Stimulated activated CD4-positive, alpha-beta T cell treated with anti-CD3 and anti-CD28 coated beads, TNF-alpha, amount 100 ng/mL, for 1 hour (primary cell): Measurements from ENCODE around the gene REN.

ENCODE experiments used
- DNase-seq, 3 donors: peaks; one replicate each; pipeline ENCODE4 v3.0.0-alpha.2; 2020; ENCODE audit warnings: low read depth in 3 of 3, low spot score in 1 of 3

Gene REN

DNA sequence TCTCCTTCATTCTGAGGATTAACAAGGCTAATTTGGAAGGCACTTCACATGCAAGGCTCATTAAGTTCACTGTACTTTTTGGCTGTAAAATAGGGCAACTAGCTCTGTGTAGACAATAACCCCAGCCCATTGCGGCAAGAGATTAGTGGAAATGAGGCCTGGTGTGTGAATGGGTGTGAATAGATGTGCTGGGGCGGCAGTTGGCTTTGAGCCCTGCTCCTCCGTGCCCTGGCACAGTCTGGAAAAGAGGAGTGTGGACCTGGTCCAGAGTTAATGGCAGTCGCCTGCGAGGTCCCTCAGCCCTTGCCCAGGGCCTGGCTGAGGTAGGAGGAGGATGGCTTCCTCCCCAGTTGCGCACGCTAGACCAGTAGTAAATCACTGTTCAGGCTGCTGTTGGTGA lies 25.3 kb upstream of the REN start:
- no peak for DNase-seq

DNA sequence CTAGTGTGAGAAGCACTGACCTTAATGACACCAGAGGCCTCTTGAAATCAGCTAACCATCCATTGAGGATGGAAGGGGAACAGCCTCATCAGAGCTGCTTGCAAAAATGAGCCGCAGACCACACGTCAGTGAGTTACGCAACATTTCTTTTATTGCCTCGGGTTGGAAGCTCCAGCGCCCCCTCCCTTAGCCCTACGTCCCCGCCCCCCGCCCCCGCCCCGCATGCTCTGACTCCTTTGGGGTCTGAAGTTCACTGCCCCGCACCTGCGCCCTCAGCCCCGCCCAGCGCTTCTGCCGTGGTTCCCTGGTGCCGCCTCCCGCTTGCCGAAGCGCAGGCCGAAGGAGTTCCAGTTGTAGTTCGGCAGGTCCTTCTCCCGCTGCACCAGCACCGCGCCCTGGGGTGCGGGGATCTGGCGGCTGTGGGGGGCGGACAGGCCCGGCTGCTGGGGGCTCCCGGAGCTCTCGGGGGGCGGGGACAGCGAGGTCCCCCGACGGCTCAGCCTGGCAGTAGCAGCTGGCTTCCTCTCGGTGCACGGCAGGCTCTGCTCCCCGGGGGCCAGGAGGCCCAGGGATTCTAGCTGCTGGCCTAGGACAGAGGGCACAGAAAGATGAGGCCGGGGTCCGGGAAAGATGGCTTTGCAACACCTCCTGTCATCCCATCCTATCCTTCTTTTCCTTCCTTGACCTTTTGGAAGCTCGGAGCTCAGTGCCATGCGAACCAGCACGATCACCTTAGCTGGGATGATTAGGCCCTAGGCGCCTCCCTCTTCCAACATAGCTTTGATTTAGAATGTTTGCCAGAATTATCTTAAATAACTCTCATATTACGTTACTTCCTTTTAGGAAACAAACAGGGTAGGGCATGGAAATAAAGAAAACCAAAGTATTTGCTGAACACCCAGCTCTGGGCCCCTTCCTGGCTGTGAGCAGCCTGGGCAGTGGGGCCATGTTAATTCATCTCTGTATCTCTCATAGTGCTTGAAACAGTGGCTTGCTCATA lies 24.4 kb upstream of the REN start:
- DNase-seq: no peak

DNA sequence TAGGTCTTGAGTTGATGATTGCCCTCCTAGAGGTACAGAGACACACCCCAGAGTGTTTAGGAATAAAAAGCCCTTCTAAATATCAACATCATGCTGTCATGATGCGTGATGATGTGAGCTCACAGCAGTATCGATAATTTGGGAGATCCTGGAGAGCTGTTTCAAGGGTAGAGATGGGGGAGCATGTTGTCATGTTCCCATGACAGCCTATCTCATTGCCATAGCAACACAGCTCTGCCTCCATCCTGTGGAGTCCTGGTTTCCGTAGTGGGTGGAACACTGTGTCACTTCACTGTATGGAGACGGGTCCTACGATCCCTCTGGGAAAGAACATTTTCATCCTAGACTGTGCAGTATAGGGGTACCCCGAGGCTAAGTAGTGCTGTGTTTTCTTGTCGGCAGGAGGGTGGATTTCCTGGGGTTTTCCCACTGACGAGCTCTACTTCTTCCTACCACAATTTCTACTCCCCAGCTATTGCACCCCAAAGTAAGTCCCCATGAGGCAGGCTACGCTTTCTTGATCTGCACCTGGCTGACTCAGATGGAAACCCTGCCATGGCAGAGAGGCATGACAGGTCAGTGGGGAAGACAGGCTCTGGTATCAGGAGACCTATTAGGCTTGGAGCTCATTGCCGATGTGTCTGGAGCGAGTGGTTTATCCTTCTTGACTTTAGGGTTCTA lies 23.0 kb upstream of the REN start:
- DNase-seq: no peak

DNA sequence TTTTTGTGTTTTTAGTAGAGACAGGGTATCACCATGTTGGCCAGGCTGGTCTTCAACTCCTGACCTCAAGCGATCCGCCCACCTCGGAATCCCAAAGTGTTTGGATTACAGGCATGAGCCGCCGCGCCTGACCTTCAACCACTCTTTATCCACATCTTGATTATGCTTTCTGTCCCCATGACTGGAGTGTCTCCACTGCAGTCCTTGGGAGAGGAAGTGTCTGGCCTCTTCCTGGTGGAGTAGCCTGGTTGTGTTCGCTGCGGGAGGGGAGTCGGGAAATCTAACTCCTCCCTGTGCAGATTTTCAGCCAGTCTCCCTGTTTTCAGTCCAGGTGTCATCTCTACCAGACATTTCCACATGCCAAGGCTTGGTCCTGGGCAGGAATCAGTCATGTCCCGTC lies 20.5 kb upstream of the REN start:
- no peak for DNase-seq

DNA sequence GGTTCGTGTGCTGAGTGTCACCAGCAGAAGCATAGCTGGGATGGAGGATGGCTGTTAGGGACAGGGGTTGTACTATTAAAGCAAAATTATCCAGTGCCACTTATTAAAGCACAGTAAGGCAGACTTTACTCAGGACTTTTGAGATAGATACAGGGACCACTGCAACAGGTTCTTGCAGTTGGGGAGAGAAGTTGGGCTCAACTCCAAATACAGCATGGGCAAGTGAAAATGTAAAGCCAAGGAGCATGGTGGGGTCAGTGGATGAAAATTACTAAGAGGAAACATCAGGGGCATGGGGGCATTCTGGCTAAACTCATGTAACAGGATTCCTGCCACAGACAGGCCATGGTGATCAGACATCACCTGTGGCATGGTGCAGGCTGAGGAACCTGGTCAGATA lies 15.0 kb upstream of the REN start:
- DNase-seq: no peak

DNA sequence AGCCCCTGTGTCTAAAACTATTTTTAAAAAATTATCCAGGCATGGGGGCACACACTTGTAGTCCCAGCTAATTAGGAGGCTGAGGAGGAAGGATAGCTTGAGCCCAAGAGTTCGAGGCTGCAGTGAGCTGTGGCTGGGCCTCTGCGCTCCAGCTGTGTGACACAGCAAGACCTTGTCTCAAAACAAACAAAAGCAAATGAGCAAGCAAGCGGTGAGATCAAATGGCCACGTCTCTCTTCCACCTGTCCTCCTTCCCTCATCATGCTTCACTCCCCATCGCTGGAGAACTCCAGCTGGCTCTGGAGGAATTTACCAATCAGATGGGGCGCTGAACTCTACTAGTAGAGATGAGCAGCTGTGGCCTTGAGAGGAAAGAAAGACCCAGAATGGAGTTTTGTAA lies 14.0 kb upstream of the REN start:
- no peak for DNase-seq

DNA sequence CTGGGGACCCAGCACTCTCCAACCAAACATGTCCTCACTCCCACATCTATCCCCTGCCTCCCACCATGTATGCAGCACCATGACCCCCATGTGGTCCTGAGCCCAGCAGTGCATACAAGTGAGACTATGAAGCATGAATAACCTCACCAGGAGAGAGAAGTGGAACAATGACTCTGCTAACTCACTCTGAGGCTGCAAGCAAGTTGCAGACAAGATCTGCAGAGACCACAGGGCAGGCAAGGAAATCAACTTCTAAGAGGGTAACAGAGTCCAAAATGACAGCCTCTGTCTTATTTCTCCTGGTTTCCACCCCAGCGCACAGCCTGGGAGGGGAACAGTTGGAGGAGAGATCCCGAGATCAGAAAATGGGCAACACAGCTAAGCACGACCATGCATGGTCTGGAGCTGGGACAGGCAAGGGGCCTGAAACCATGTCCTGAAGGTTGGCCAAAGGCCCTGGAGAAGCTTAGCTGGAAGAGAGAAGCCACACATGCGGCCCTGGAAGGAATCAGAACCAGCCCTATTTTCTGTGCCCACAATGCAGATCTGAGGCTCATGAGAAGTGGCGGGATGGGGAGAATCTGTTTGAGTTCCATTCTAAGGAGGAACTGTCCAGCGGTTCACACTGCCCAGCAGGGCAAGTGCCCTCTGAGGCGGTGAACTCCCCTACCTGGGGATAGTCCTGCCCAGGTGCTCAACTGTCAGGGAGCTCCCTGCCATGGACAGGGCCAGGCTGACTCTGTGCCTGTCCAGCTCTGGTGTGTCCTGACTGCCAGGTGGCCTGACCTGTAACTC lies 12.5 kb upstream of the REN start:
- DNase-seq: no peak

DNA sequence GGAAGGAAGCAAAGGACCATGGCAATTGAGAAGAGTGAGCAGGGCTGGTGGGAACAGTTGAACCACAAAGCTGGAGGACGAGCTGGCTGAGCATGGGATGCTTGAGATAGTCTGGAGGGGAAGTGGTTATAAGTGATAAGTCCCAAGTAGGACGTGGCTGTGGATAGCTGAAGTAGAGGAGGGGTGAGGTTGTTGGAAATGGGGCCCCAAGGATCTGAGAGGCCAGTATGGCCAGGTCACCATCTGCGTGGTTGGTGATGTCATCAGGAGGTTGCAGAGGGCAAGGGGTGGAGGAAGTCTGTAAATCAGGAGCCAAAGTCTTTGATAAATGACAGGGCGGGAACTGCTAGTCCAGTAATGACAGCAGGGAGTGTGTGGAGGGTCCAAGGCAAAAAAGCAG lies 11.0 kb upstream of the REN start:
- no peak for DNase-seq

DNA sequence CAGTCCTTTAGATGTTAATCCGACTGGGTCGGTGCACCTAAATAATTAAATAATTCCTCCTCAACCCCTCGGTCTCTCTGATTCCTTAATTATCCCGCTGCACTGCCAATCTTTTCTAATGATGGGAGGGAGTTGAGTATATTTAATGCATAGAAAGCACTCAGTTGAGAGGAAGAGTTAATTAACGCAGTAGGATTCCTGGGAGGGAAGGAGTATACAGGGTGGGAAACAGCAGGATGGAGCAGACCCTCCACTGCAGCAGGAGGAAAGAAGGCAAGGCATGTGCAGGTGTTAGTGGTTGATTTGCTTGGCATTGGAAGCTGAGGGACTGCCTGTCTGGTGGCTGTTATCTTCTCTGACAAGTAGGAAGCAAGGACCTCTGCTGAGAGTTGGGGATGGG lies 9.9 kb upstream of the REN start:
- DNase-seq: no peak

DNA sequence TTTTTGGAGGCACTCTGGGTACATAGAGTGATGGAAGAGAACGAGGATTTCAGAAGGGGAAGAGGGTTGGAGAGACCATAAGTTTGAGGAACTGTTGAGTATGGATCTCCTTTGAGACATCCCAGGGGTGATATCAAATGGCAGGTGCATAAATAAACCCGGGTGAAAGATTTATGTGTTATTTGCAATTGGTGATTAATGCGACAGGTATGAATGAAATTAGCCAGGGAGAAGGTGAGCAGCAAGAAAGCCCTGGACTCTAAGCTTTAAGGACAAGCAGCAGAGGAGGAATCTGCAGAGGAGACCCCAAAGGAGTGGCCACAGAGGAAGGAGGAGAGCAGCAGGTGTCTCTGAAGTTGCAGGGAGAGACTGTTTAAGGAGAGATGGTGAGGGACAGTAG lies 8.8 kb upstream of the REN start:
- DNase-seq: no peak

DNA sequence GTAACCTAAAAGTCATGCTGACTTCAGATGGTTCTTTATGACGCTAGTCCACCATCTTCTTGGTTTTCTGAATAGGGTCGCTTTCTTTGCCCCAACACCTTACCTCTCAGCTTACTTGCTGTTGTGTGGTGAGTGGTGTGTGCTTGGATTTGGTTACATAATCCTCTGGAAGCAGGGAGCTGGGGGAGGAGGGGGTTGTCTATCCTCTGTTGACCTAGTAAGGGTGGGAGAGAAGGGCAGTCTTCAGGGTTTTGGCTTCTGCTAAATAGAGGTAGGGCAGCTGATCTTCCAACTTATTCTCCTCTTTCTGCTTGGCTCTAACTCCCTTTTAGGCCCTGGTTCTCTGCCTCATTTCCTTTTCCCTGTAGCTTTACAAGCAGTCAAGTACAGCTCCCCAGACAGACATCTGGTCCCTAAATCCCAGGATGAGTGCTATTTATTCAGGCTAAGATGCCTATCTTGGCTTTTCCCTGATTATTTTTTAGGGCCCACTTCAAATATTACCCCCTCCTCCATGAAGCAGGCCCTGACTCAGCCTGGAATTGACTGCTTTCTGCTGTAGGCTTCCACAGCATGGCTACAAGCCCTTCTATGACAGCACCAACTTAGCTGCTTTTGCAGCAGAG lies 6.4 kb upstream of the REN start:
- no peak for DNase-seq

DNA sequence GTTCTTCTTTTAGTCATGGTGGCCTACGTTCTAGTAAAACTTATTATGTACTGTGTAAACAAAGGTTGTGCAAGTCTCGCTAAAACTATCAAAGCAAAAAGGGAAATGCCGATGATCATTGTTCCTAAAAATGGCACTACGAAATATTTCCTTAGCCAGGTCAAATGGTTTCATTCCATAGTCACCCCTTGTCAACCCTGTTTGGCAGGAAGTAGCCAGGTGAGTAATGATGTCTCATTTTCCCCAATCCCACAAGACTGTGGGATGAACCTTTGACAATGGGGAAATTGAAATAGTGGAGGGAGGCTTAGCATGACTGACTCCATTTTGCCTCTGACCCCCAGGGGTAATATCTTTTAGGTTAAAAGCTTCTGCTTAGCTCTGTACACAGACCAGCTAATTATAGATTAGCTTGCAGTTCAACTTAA lies 5.6 kb upstream of the REN start:
- DNase-seq: no peak

DNA sequence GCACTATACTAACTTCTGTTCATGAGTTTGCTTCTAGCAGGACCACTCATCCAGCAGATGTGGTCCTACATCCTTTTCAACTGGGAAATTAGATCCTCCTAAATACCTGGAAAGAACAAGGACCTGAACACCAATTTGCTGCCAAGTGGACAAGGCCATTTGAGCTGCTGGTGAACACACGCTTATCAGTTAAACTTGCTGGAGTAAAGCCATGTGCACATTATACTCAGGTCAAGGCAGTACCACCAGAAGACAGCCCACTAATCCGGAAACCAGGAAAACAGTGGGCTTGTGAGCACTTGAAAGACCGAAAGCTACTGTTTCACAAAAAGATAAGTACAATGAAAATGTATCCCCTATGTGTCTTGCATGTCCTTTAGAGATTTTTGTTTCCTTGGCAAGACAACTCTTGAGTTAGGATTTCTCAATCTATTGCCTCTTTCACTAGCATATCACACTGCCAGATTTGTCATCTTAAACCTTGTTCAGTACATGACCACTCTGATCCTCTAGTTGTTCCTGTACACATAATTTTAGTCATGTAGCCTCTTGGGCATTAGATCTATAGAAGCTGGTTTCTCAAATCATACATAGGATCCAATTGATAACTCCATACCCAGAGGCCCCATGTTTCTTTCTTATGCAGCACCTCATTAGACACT lies 4.5 kb upstream of the REN start:
- no peak for DNase-seq

DNA sequence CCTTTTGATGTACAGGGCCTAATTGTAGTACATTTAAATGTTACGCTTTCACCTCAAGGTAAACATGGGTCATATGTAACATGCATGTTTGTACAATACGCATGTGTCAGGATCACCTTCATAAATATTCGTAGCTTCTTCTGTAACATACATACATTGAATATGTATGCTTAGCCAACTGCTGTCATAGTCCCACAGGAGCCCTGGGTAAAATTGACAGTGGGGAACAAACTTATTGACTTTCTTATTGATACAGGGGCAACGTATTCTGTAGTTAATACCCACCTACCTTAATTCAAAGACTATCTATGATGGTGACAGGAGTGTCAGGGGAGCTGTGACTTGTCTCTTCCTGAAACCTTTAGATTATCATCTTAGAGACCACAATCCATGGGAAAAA lies 3.7 kb upstream of the REN start:
- no peak for DNase-seq

DNA sequence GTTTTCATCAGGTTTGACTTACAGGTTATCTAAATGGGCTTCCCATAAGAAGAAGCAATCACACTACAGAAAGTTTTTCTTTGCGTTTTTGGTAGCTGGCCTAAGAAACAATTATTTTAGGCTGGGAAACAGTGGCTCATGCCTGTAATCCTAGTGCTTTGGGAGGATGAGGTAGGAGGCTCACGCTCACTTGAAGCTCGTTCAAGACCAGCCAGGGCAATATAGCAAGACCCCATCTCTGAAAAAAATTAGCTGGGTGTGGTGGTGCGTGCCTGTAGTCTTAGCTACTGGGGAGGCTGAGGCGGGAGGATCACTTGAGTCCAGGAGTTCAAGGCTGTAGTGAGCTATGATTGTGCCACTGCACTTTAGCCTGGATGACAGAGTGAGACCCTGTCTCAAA lies 1.6 kb upstream of the REN start:
- DNase-seq: no peak

DNA sequence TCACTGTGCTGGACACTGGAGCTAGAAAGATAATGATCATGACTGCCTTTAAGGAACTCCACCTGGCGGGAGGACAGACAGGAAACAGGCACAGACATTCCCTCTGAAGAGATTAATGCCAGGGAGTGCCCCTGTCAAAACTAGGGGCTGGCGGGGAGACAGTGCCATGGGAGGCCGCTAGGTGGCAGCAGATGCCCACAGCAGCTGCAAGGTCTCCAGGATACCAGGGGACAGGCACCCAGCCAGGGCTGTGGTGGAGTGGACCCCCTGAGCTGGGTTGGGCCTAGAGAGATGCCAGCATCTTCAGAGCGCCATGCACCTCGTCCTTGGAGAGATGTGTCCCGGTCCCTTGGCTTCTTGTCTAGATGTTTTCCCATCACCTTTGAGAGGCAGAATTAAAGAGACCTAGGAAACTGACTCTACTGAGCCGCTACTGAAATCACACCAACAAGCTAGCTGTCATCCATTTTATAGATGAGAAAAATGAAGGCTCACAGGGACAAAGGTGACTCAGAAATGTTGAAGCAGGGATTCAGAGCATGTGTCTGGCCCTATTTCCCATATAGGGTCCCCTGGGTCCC lies 3.6 kb downstream of the REN start:
- DNase-seq: peak; percentile 42 to 79 (median 59)

DNA sequence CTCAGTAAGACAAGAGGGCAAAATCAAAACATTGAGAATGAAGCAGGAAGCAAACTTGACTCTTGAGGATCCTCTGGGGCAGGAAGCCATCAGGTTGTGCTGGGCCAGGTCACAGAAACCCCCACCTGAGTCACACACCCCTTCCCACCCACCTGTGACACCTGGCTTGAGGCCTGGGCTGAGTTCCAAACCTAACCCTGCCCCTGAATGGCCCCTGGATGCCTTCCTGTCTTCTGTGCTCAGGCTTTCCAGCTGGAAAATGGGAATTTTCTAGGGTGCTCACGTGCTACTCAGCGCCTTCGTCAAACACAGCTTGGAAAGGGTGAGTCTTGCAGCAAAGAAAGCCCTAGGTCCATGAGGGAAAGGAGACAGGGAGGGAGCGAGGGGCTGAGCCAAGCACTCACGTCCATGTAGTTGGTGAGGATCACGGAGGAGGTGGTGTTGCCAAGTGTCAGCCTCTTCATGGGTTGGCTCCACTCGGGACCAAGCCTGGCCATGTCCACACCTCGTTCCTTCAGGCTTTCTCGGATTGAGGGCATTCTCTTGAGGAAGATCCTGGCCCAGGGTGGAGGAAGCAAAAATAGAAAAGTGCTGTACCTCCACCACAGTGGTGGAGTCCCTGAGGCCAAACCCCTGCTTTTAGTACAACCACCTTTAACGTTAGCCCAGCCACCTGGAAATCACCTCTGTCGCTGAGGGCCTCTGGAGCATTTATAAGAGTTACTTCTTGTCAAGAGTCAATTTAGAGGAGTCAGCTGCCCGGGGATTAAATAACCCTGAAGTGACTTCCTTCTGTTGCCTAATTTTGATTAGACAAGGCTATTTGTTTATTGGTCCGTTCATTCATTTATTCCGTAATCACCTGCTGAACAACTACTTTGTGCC lies 4.3 kb downstream of the REN start:
- no peak for DNase-seq

DNA sequence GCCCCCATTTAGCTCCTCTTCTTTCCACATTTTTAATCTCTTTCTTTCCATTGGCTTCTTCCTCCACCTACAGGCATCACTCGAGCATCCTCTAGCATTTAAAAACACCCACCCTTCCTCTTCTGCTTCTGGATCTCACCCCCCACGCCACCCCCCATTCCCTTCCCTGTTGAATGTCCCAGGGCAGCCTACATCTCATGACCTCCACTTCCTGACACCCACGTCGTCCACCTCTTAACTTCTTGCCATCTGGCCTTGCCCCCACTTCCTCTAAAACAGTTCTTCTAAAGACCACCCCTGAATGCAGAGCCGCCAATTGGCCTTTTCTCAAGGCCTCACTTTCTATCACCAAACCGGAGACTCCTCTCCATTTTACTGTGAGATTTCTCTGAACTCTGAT lies 8.2 kb downstream of the REN start:
- DNase-seq: no peak

DNA sequence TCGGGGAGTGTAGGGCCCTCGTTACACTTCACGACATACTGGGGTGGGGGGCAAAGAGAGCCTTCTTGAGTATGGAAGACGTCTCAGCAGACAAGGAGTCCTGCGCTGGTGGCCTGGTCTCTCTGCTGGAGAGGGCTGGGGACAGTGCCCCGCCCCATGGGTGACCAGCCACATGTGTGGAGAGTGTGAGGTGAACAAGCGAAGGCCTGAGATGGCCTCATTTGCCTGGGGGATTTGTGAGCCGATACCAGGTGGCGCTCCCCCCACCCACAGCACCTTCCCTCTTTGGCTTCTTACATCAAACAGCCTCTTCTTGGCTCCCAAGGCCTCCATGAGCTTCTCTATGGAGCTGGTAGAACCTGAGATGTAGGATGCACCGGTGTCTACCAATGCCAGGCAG lies 10.3 kb downstream of the REN start:
- DNase-seq: no peak
